T-helper 22 cell (primary cell): ENCODE results near the gene CC2D1A.
A peak's percentile ranks its signal among the peaks of the same experiment; 100 is the strongest.

Source experiments
- DNase-seq: peaks from one replicate; pipeline ENCODE4 v3.0.0-alpha.2; 2020; ENCODE audit warnings: low read depth

CC2D1A gene

GRCh38 chr19:13905634-13906520 is at the start of gene CC2D1A, which contains the start of gene BRME1:
CC2D1A (plus strand) TSS chr19:13906201; CDS start chr19:13906442, 241 bp downstream.
BRME1 (minus strand) TSS chr19:13906117; CDS start chr19:13904892, 1,225 bp downstream.
- peak; percentile 87 for DNase-seq

- no peak for DNase-seq
Observed at GRCh38 chr19:13856497-13856896, 49.5 kb upstream of the CC2D1A start.

- DNase-seq, result no peak
Observed at GRCh38 chr19:13859361-13859880, 46.6 kb upstream of the CC2D1A start.

GRCh38 chr19:13860679-13861391 is 45.2 kb upstream of the CC2D1A start:
- DNase-seq, result no peak

- DNase-seq, result no peak
Observed at GRCh38 chr19:13861392-13861713, 44.6 kb upstream of the CC2D1A start.

GRCh38 chr19:13861714-13862531 is 44.1 kb upstream of the CC2D1A start:
- peak; percentile 93 for DNase-seq

GRCh38 chr19:13864046-13864666 is 41.8 kb upstream of the CC2D1A start:
- no peak for DNase-seq

- DNase-seq, result no peak
Observed at GRCh38 chr19:13864667-13865570, 41.1 kb upstream of the CC2D1A start.

- no peak for DNase-seq
Observed at GRCh38 chr19:13865571-13866462, 40.2 kb upstream of the CC2D1A start.

- DNase-seq, result no peak
Observed at GRCh38 chr19:13866463-13867046, 39.4 kb upstream of the CC2D1A start.

- DNase-seq, result no peak
Observed at GRCh38 chr19:13868663-13869062, 37.3 kb upstream of the CC2D1A start.

- no peak for DNase-seq
Observed at GRCh38 chr19:13869281-13869680, 36.7 kb upstream of the CC2D1A start.

GRCh38 chr19:13870873-13871272 is 35.1 kb upstream of the CC2D1A start:
- no peak for DNase-seq

- DNase-seq, result no peak
Observed at GRCh38 chr19:13872339-13872694, 33.7 kb upstream of the CC2D1A start.

- DNase-seq, result no peak
Observed at GRCh38 chr19:13872695-13873389, 33.2 kb upstream of the CC2D1A start.

- DNase-seq, result no peak
Observed at GRCh38 chr19:13873834-13874515, 32.0 kb upstream of the CC2D1A start.

GRCh38 chr19:13875824-13876223 is 30.2 kb upstream of the CC2D1A start:
- DNase-seq, result no peak

GRCh38 chr19:13876834-13877233 is 29.2 kb upstream of the CC2D1A start, which contains the start of gene NANOS3:
NANOS3 (plus strand) TSS chr19:13877134; CDS start chr19:13877249, 115 bp downstream.
- no peak for DNase-seq
